ENCODE measurements around the gene ADAMTS14. TPM values are rescaled to one million over a fixed set of nuclear protein-coding genes. Genes with fewer than 3 reads are reported as not detected.

The ADAMTS14 gene
- total RNA-seq, 1 experiment from 2014 or later = 1.9 TPM

- H3K4me2 ChIP-seq = no peak overlapping the region
- CTCF ChIA-PET = no interaction called here
- POLR2A ChIA-PET (ENCODE audit: unreplicated experiment) = no interaction called here
- no peak for DNase-seq
- H3K79me2 ChIP-seq (ENCODE audit: low read depth) = no peaks in the 10 kb centered on the region
- no peaks in the 10 kb centered on the region for H3K27me3 ChIP-seq (ENCODE audit: insufficient read depth, low read depth)
- no TSS peak for BruUV-seq (replicated peaks)
- TF ChIP-seq EZH2 (IDR thresholded peaks at IDR 0.05; ENCODE audit: low read depth) (no peak), CTCF (conservative IDR thresholded peaks at IDR 0.05) (no peak)
- intact Hi-C loops (cut with micrococcal nuclease; ENCODE audit: unreplicated experiment) = no loop called here
- H4K20me1 ChIP-seq (ENCODE audit: insufficient read depth) = no peaks in the 10 kb centered on the region
- H3K36me3 ChIP-seq (ENCODE audit: low read depth) = no peaks in the 10 kb centered on the region
- no peaks in the 10 kb centered on the region for H3K9me3 ChIP-seq (ENCODE audit: insufficient read depth, low read depth)
- no peak overlapping the region for H3K27ac ChIP-seq
- no peaks in the 10 kb centered on the region for H3K9me2 ChIP-seq (ENCODE audit: insufficient read depth)
- H3K4me1 ChIP-seq (replicated peaks; ENCODE audit: insufficient read depth) = no peaks in the 10 kb centered on the region
- no peak overlapping the region for H2AFZ ChIP-seq
- H3K4me3 ChIP-seq = no peak overlapping the region
- H3F3A ChIP-seq (ENCODE audit: insufficient read depth, low read depth) = 0 out of 2 replicates have a peak, but pooled peaks cover 3% of the 10 kb centered on the region
These were observed 13.2 kb downstream of the ADAMTS14 start for GRCh38 chr10:70685455-70685911.

- no TSS peak for BruUV-seq (replicated peaks)
- no peak for DNase-seq
- no peaks in the 10 kb centered on the region for H3F3A ChIP-seq (ENCODE audit: insufficient read depth, low read depth)
- ChIA-PET POLR2A (ENCODE audit: unreplicated experiment) (no interaction called here), CTCF (no interaction called here)
- no peaks in the 10 kb centered on the region for H3K9me2 ChIP-seq (ENCODE audit: insufficient read depth)
- no peaks in the 10 kb centered on the region for H3K36me3 ChIP-seq (ENCODE audit: low read depth)
- H3K4me1 ChIP-seq (replicated peaks; ENCODE audit: insufficient read depth) = no peaks in the 10 kb centered on the region
- H3K9me3 ChIP-seq (ENCODE audit: insufficient read depth, low read depth) = no peaks in the 10 kb centered on the region
- H4K20me1 ChIP-seq (ENCODE audit: insufficient read depth) = no peaks in the 10 kb centered on the region
- intact Hi-C loops (cut with micrococcal nuclease; ENCODE audit: unreplicated experiment) = no loop called here
- no peaks in the 10 kb centered on the region for H3K79me2 ChIP-seq (ENCODE audit: low read depth)
- no peak overlapping the region for H2AFZ ChIP-seq
- H3K4me3 ChIP-seq = no peak overlapping the region
- no peak overlapping the region for H3K4me2 ChIP-seq
- TF ChIP-seq EZH2 (IDR thresholded peaks at IDR 0.05; ENCODE audit: low read depth) = no peak
- no peak for TF ChIP-seq CTCF (conservative IDR thresholded peaks at IDR 0.05)
- no peak overlapping the region for H3K27ac ChIP-seq
- H3K27me3 ChIP-seq (ENCODE audit: insufficient read depth, low read depth) = no peaks in the 10 kb centered on the region
These were observed 16.5 kb downstream of the ADAMTS14 start for GRCh38 chr10:70688828-70689227.

- intact Hi-C loops (cut with micrococcal nuclease; ENCODE audit: unreplicated experiment) = no loop called here
- no peak for DNase-seq
- POLR2A ChIA-PET (ENCODE audit: unreplicated experiment) = no interaction called here
- Histone ChIP-seq H3K27ac (no peak overlapping the region), H3K79me2 (ENCODE audit: low read depth) (no peaks in the 10 kb centered on the region), H3K9me3 (ENCODE audit: insufficient read depth, low read depth) (no peaks in the 10 kb centered on the region), H2AFZ (no peak overlapping the region), H3K27me3 (ENCODE audit: insufficient read depth, low read depth) (no peaks in the 10 kb centered on the region), H3K4me3 (no peak overlapping the region), H3K36me3 (ENCODE audit: low read depth) (no peaks in the 10 kb centered on the region), H3F3A (ENCODE audit: insufficient read depth, low read depth) (no peaks in the 10 kb centered on the region), H4K20me1 (ENCODE audit: insufficient read depth) (no peaks in the 10 kb centered on the region), H3K4me2 (no peak overlapping the region), H3K4me1 (replicated peaks; ENCODE audit: insufficient read depth) (no peaks in the 10 kb centered on the region), H3K9me2 (ENCODE audit: insufficient read depth) (no peaks in the 10 kb centered on the region)
- TF ChIP-seq CTCF (conservative IDR thresholded peaks at IDR 0.05) = no peak
- TF ChIP-seq EZH2 (IDR thresholded peaks at IDR 0.05; ENCODE audit: low read depth) = no peak
- CTCF ChIA-PET = no interaction called here
- BruUV-seq (replicated peaks) = no TSS peak
These were observed 17.4 kb downstream of the ADAMTS14 start for GRCh38 chr10:70689661-70690060.
